DMS53 treated with DMSO at 0.1 percent for 48 hours (cell line): ENCODE data around the gene KCNMB1.

Source experiments
- DNase-seq: peaks from one replicate; lab custom pipeline; 2025; ENCODE audit not compliant: unreplicated experiment; lab: John Stamatoyannopoulos, UW

Gene KCNMB1

GRCh38 chr5:170343177-170343576, 46.0 kb downstream of the KCNMB1 start:
- no peak for DNase-seq

DNA sequence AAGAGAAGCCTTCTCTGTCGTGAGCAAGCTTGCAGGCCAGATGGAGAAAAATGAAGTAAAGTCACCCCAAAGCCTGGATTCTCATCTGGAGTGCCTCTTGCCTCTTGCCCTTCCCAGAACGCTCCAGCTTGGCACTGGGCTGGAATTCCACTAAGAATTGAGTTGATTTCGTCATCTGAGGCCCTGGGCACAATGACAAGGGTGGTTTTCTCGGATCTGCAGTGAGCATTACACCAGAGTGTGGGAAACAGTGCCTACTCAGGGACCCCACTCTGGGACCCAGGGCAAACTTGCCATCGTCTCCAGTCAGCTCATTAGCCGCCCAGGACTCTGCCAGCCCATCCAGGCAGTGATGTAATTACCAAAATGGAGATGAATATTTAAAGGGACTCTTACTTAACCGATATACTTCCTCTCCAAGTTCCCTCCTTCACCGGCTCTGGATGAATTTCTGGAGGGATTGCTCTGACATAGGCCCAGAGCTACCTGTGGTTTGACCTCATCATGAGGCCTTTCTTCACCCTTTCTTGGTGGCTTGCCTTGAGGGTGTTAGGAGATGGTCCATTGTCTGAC, 46.9 kb downstream of the KCNMB1 start:
- DNase-seq, result no peak

- DNase-seq, result no peak
These were observed 47.6 kb downstream of the KCNMB1 start for GRCh38 chr5:170341545-170341944.

DNA sequence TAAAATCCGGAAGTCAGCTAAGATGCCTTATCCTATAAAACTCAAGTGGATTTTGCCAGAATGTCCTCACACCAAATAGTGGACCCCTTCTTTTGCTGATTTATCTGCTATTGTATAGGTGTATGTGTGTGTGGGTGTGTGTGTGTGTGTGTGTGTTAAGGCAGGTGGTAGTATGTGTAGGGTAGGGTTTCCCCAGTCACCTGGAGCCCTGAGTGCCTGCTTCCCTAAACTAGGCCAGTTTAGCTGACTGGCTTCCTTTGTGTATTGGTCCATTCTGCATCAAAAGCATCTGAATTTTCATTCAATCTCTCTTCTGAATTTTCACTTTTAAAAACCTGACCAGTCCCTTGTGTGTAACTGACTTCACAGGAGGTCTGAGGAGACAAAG, 49.4 kb downstream of the KCNMB1 start:
- DNase-seq, result no peak

- DNase-seq, result no peak
These were observed 50.0 kb downstream of the KCNMB1 start for GRCh38 chr5:170338933-170339779.

DNA sequence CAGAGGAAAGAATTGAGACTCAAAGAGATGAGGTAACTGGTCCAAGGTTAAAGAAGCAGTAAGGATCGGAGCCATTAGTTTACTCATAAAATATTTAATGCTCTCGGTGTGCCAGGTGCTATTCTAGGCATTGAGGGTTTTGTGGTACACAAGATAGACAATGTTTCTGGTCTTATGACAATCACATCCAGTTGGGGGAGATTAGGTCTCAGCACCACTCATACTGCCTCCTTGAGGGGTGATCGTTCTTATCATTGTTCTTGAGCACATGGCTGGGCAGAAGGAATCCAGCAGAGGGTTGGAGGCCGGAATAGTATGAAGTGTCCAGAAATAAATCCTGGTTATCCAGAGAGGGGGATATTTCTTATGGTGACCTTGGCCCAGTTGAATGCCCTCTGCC, 50.9 kb downstream of the KCNMB1 start:
- no peak for DNase-seq

- no peak for DNase-seq
These were observed 52.0 kb downstream of the KCNMB1 start for GRCh38 chr5:170337045-170337733.

GRCh38 chr5:170336065-170336464, 53.1 kb downstream of the KCNMB1 start:
- no peak for DNase-seq

DNA sequence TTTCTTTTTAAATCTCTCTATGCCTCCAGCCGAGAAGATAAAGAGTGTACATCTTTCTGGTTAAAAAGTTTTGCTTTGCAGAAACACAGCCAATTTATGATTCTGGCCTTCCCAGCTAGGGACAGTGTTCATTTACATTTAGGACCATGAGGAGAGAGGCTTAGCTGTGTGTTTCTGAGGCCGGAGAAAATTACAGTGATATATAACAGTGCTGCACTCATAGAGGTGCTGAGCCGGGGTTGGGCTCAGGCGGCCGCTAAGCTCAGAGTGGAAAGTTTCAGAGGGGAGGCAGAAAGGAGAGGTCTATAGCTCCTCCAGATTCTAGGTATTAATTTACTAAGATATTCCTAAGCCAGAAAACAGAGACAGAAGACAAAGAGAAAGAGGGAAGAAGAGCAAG, 54.5 kb downstream of the KCNMB1 start:
- no peak for DNase-seq

DNA sequence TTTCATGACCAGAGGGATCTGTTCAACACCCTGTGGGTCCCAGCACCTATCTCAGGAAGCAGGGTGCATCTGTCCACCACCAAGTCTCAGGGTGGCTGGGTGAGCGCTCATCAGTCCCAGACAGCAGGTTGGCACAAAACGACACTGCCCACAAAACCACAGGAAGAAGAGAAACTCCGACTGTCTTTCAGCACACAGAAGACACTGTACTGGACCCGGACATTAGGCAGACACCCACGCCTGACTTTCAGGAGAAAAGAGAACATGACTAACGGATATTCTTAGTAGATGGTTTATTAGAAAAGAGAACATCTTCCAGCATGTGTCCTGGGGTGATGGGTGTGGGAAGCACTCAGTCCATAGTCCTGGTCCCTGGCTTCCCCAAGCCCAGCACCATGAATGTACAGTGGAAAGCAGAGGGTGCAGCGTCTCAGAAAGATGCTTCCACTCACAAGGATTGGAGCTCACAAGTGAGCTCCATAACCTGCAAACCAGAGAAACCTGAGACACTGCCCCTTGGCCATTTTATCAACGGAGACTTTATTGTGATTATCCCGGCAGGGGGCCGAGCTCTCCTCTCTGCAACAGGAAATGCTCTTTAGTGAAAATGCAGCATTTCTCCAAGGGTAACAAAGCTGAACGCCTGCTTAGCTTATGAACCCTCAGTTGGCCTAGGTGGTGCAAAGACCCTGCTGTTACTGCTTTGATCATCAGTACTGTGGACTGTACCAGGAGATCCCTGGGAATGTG, 55.8 kb downstream of the KCNMB1 start:
- DNase-seq, result no peak

- DNase-seq, result no peak
These were observed 57.1 kb downstream of the KCNMB1 start for GRCh38 chr5:170332058-170332457.

GRCh38 chr5:170330568-170331054, 58.6 kb downstream of the KCNMB1 start:
- DNase-seq, result no peak

- no peak for DNase-seq
These were observed 59.6 kb downstream of the KCNMB1 start for GRCh38 chr5:170329524-170329923.

DNA sequence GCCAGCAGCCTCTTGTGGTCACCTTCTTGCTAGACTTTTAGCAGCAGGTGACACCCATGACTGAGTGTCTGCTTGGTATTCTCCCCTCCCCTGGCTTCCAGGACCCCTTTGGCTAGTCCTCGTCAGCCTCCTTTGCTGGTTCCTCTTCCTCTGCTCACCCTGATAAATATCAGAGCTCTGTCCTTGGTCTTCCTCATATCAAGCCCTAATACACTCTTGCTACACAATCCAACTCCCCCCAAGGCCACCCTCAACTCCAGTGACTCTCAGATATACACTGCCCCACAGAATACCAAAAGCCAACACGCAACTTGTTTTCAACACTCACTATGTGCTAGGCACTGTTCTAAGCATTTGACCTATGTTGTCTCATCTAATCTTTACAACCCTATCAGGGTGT, 61.3 kb downstream of the KCNMB1 start:
- no peak for DNase-seq

- no peak for DNase-seq
These were observed 62.0 kb downstream of the KCNMB1 start for GRCh38 chr5:170327168-170327567.
